Gastroesophageal sphincter (tissue), 4 donors: ENCODE results near the gene NTMT2. TPM values are rescaled to one million over a fixed set of nuclear protein-coding genes. Genes with fewer than 3 reads are reported as not detected.
"Not testable (repeated sequence)": the region's sequence is repeated elsewhere in the genome, so short reads cannot be mapped to it uniquely, and the experiment has no call there.

Experiments
- ATAC-seq: fragments of 150-250 bp; one replicate; pipeline ENCODE4 v1.9.1; 2016; ENCODE audit warnings: mild to moderate bottlenecking, moderate library complexity
- H3K27ac ChIP-seq, 4 donors: fragments of 200-600 bp; sonication (generic) in 3 of 4; 1 replicate in 3 of 4; 2 replicates in 1 of 4; pipeline ENCODE4 v1.5.1; 2016 to 2019
- H3K27me3 ChIP-seq: fragments of 200-600 bp; sonication (generic); one replicate; pipeline ENCODE4 v1.5.1; 2019
- H3K36me3 ChIP-seq, 2 donors: fragments of 200-600 bp; sonication (generic); one replicate each; pipeline ENCODE4 v1.5.1; 2019; ENCODE audit warnings: control low read depth in 1 of 2
- H3K4me1 ChIP-seq, 3 donors: fragments of 200-600 bp; sonication (generic); 1 replicate in 2 of 3; 2 replicates in 1 of 3; pipeline ENCODE4 v1.5.1; 2016 to 2019; ENCODE audit warnings: control low read depth in 2 of 3
- H3K4me3 ChIP-seq, 2 donors: fragments of 200-600 bp; sonication (generic); one replicate each; pipeline ENCODE4 v1.5.1; 2019; ENCODE audit warnings: mild to moderate bottlenecking in 1 of 2, moderate library complexity in 1 of 2
- H3K9me3 ChIP-seq, 3 donors: fragments of 200-600 bp; sonication (generic); one replicate each; pipeline ENCODE4 v1.5.1; 2017 to 2019; ENCODE audit warnings: control low read depth in 2 of 3
- EP300 ChIP-seq: sonication (generic); formaldehyde crosslinking; IDR thresholded peaks from one replicate; pipeline ENCODE4 v1.6.1; 2017; ENCODE audit warnings: antibody characterized with exemption, mild to moderate bottlenecking
- POLR2A ChIP-seq, 2 donors: fragments of 450-650 bp; IDR thresholded peaks; one replicate each; pipeline ENCODE4 v1.6.1; 2017; ENCODE audit warnings: antibody characterized with exemption in 2 of 2, mild to moderate bottlenecking in 2 of 2, moderate library complexity in 1 of 2
- POLR2AphosphoS5 ChIP-seq: sonication (generic); formaldehyde crosslinking; IDR thresholded peaks from one replicate; pipeline ENCODE4 v1.6.1; 2017; ENCODE audit warnings: antibody characterized with exemption
- WGBS, 2 donors: methylation state at CpG; one replicate each; pipeline ENCODE4 v1.1.5; 2018; ENCODE audit warnings: low coverage in 1 of 2; 5-methylcytosine and 5-hydroxymethylcytosine counted together
- total RNA-seq, 4 donors: library from RNA; depleted of rRNA; stranded (reverse); fragments of >200 nt; gene quantifications; one replicate each; pipeline ENCODE4 v1.1.0, GENCODE V29; 2016
- TF ChIP-seq, protein P1 (sequence below), 4 experiments: fragments of 200-600 bp in 2 of 4; fragments of 450-650 bp in 2 of 4; sonication (generic) in 1 of 4; IDR thresholded peaks; one replicate each; pipeline ENCODE4 v1.5.1; 2017 to 2019; ENCODE audit warnings: antibody characterized with exemption in 4 of 4, mild to moderate bottlenecking in 2 of 4, moderate library complexity in 2 of 4

NTMT2 gene
- not detected for total RNA-seq

DNA sequence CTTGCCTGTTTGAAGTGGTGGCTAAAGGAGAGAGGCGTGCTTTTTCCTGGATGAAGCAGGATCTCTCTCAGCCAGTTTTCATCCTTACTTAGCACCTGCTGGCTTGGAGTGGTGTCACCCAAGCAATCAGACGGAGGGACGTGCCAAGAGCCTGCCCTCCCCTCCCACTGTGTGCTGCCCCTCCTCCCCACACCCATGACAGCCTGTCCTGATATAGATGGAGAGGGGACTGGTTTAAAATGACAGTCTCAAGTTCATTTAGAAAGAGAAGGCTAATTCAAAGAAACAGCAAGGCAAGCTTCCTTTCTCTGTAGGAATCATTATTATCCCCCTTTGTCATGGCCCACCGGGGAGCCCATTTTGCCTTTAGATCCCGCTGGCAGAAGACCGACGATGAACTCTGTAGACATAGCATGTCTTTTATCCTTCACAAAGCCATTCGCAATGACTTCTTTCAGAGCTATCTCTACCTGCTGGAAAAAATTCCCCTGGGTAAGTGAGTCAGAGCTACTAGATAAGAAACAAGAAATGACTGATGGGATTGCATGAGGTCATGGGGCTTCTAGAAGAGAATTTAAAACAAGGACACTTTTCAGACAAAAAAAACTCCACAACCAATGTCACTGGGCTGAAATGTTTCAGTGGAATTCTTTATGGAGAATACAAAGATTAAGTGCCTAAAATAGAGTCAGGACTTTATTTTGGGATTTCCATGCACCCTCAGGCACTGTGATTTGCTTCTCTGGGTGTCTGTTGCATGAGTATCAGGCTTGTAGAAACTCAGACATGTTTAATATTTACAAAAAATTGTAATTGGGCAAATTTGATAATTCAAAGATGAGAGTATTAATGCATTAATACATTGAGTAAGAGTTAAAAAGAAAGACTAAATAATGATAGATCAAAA is at the start of gene NTMT2:
Gene NTMT2 (plus strand): TSS at position 190 of the 907 bp plus-strand sequence. CDS start 149 bp downstream, at position 339.
- WGBS, 2 donors = 17 to 19% methylated on average over 2 to 7 of the region's 8 CpGs
- H3K9me3 ChIP-seq = peaks cover 0 to 10% (median 0%) of the 10 kb centered on the region in 3 donors
- H3K36me3 ChIP-seq = no peaks in the 10 kb centered on the region
- H3K4me3 ChIP-seq = no peak within 1 kb of the TSS
- ATAC-seq = no peak
- no peak within 1 kb of the TSS for H3K27ac ChIP-seq
- H3K27me3 ChIP-seq = no peaks in the 10 kb centered on the region
- H3K4me1 ChIP-seq = no peaks in the 10 kb centered on the region
- no peak for TF ChIP-seq EP300
- TF ChIP-seq, protein P1, sequence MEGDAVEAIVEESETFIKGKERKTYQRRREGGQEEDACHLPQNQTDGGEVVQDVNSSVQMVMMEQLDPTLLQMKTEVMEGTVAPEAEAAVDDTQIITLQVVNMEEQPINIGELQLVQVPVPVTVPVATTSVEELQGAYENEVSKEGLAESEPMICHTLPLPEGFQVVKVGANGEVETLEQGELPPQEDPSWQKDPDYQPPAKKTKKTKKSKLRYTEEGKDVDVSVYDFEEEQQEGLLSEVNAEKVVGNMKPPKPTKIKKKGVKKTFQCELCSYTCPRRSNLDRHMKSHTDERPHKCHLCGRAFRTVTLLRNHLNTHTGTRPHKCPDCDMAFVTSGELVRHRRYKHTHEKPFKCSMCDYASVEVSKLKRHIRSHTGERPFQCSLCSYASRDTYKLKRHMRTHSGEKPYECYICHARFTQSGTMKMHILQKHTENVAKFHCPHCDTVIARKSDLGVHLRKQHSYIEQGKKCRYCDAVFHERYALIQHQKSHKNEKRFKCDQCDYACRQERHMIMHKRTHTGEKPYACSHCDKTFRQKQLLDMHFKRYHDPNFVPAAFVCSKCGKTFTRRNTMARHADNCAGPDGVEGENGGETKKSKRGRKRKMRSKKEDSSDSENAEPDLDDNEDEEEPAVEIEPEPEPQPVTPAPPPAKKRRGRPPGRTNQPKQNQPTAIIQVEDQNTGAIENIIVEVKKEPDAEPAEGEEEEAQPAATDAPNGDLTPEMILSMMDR (IDR thresholded peaks at IDR 0.05) = no peak
- TF ChIP-seq POLR2A (IDR thresholded peaks at IDR 0.05) = no peak
- TF ChIP-seq POLR2AphosphoS5 = no peak

DNA sequence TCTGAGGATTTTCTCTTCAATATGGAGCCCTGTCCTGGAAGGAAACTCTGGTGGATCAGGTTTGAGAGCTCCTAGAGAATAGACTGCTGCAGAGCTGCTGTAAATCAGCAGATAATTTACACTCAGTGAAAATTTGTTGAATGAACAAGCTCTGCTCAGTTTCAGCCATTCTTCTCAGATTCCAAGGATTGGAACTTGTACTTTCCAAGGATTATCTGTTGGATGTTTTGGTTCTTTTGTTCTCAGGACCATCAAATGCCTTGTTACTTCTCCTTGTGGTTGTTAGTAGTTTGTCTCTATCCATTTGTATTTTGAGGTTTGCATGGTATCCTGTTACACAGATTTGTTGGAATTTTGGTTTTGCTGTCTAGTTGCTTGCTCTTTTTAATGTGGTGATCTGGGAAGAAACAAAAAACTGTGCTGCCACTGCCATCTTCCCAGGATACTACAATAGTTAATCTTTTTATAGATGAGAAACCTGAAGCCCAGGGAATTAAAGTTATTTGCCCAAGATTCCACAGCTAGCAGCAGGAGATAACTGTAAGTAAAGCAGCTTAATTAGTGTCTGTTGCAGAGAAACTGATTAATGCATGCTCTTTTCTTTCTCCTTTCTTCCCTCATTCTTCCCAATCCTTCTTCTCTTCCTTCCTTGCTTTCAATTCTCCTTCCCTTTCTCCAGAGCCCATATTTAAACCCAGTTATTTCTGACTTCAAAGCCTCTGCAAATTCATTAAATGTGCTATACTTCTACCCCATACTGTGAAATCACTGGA is 49.6 kb upstream of the NTMT2 start:
- peaks cover 0 to 4% (median 0%) of the 10 kb centered on the region in 3 donors for H3K4me1 ChIP-seq
- no peaks in the 10 kb centered on the region for H3K36me3 ChIP-seq
- no peak overlapping the region for H3K4me3 ChIP-seq
- H3K9me3 ChIP-seq = peaks cover 0 to 9% (median 0%) of the 10 kb centered on the region in 3 donors
- H3K27ac ChIP-seq = no peak overlapping the region
- no peak for TF ChIP-seq EP300
- no peak for TF ChIP-seq POLR2A (IDR thresholded peaks at IDR 0.05)
- TF ChIP-seq POLR2AphosphoS5 = no peak
- TF ChIP-seq, protein P1 (IDR thresholded peaks at IDR 0.05) = no peak
- no peaks in the 10 kb centered on the region for H3K27me3 ChIP-seq
- ATAC-seq = no peak

DNA sequence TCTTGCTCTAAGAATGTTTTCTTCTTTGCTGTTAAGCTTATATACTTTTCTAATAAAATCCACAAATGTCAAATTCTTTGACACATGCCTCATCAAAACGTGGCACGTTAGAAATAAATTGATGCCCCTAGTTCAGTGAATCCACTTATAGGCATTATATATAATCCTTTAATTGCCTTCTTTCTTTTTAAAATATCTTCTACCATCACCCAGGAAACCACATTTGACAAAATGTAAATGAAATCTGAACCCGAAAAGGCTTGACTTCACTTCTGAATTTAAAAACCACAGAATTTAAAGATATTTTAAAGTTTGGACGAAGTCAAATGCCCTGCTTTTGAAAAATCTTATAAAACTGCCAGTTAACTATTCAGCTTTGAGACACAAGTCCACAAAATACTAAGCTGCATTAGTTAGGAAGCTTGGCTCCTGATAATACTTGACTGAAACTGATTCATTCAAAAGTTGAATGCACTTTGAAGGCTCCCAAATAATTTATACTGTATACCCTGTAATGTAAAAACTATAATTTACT is 48.9 kb upstream of the NTMT2 start:
- Histone ChIP-seq H3K9me3 (peaks cover 0 to 9% (median 0%) of the 10 kb centered on the region in 3 donors), H3K4me3 (no peak overlapping the region), H3K4me1 (peaks cover 0 to 4% (median 0%) of the 10 kb centered on the region in 3 donors), H3K27me3 (no peaks in the 10 kb centered on the region), H3K36me3 (no peaks in the 10 kb centered on the region), H3K27ac (no peak overlapping the region)
- TF ChIP-seq, protein P1 (IDR thresholded peaks at IDR 0.05) = no peak
- TF ChIP-seq POLR2AphosphoS5 (no peak), POLR2A (IDR thresholded peaks at IDR 0.05) (no peak), EP300 (no peak)
- no peak for ATAC-seq
- WGBS, 2 donors = 53 to 55% methylated on average over 4 of the region's 4 CpGs

DNA sequence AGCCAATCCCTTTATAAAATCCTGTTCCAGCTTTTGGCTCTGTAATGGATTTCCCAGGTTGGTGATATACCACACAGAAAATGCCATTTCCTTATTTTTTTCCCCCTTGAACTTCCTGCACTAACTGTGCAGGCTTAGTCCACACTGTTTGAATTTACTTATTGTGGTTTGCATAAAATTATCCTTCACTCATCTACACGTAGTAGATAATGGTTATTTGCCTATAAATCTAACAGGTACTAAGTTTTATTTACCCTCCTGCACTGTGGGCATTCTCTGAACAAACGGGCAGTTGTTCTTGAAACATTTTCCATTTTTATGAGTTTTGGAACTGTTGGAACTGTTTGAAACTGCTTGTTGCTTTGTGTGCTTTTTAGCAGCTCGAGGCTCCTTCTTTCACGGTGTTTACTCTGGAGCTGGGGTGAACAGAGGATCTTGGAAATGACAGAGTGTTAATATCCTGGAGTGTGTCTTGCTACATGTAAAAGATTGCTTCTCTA is 48.3 kb upstream of the NTMT2 start:
- no peak for TF ChIP-seq POLR2A (IDR thresholded peaks at IDR 0.05)
- TF ChIP-seq, protein P1 (IDR thresholded peaks at IDR 0.05) = no peak
- TF ChIP-seq EP300 = no peak
- TF ChIP-seq POLR2AphosphoS5 = no peak
- Histone ChIP-seq H3K4me1 (peaks cover 0 to 4% (median 0%) of the 10 kb centered on the region in 3 donors), H3K27ac (no peak overlapping the region), H3K27me3 (no peaks in the 10 kb centered on the region), H3K36me3 (no peaks in the 10 kb centered on the region), H3K4me3 (no peak overlapping the region), H3K9me3 (peaks cover 0 to 9% (median 0%) of the 10 kb centered on the region in 3 donors)
- no peak for ATAC-seq
- 26 to 36% methylated on average over 4 of the region's 4 CpGs for WGBS, 2 donors

DNA sequence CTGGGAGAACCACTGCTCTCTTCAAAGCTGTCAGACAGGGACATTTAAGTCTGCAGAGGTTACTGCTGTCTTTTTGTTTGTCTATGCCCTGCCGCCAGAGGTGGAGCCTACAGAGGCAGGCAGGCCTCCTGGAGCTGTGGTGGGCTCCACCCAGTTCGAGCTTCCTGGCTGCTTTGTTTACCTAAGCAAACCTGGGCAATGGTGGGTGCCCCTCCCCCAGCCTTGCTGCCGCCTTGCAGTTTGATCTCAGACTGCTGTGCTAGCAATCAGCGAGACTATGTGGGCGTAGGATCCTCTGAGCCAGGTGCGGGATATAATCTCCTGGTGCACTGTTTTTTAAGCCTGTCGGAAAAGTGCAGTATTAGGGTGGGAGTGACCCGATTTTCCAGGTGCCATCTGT is 32.6 kb upstream of the NTMT2 start:
- not testable (repeated sequence) for H3K4me1 ChIP-seq, H3K9me3 ChIP-seq, H3K27ac ChIP-seq, H3K36me3 ChIP-seq, H3K4me3 ChIP-seq, ATAC-seq, H3K27me3 ChIP-seq
- 40 to 81% methylated on average over 1 to 3 of the region's 8 CpGs for WGBS, 2 donors
